ENCODE results near the gene EIF4G2. TPM values are rescaled to one million over a fixed set of nuclear protein-coding genes. Genes with fewer than 3 reads are reported as not detected.
"Not testable (repeated sequence)": the region's sequence is repeated elsewhere in the genome, so short reads cannot be mapped to it uniquely, and the experiment has no call there.

EIF4G2 gene
- total RNA-seq, 1 donor from 2014 or later, result 1,052 TPM

DNA sequence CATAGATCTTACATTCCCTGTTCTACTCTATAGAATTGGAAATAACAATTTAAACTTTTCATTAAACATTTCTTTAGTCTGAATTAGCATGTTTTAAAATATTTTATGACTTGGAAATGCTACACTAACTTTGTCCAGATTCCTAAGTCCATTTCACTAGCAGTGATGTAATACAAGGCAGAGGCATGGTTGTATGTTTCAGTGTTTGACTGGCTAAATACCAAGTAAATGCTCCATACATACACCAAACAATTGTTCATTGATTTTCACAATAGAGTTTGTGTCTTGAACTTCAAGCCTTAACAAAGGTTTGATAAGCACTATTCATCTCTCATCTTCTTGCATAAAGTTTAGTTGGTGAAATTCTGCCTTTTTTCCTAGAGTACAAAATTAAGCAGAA, 35.6 kb upstream of the EIF4G2 start:
- Histone ChIP-seq H3F3A (ENCODE audit: low read depth) (peaks cover under 1% of the 10 kb centered on the region), H4K20me1 (ENCODE audit: low read depth) (no peaks in the 10 kb centered on the region), H3K27me3 (no peaks in the 10 kb centered on the region), H3K27ac (no peak overlapping the region), H3K4me3 (no peak overlapping the region), H3K9ac (no peak overlapping the region), H3K79me2 (ENCODE audit: low read depth) (no peaks in the 10 kb centered on the region), H3K4me1 (no peaks in the 10 kb centered on the region), H3K36me3 (no peaks in the 10 kb centered on the region), H3K9me3 (ENCODE audit: low read depth) (no peaks in the 10 kb centered on the region), H3K4me2 (no peak overlapping the region), H2AFZ (replicated peaks) (no peak overlapping the region)
- Mint-ChIP-seq H3K27ac (no peak overlapping the region), H3K9me3 (no peaks in the 10 kb centered on the region), H3K27me3 (ENCODE audit: insufficient read depth, low read depth) (no peaks in the 10 kb centered on the region), H3K4me3 (no peak overlapping the region), H3K36me3 (peaks cover 3% of the 10 kb centered on the region), H3K4me1 (no peaks in the 10 kb centered on the region)
- DNase-seq (ENCODE audit: low spot score), result no peak
- no peak for TF ChIP-seq EZH2 (IDR thresholded peaks at IDR 0.05)
- TF ChIP-seq CTCF (IDR thresholded peaks at IDR 0.05), result no peak
- TF ChIP-seq EZH2phosphoT487 (IDR thresholded peaks at IDR 0.05), result no peak

DNA sequence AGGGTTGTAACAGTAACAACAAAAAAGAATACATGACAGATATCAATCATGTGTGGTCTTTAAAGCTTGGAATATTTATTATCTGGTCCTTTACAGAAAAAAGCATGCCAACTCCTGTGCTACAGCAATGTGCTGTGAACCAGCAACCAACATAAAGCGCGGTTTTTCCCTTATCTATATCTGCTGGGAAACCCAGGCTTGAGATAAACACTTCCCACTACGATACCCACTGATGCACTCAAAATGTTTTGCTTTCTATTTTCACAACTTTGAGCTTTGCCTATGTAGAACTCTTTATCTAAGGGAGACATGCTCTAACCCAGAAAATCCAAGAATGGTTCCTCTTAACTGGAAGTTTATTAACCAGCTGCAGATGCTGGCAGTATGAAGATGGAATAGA, 30.2 kb upstream of the EIF4G2 start:
- H3K27ac Mint-ChIP-seq, result no peak overlapping the region
- TF ChIP-seq CTCF (IDR thresholded peaks at IDR 0.05) (no peak), EZH2phosphoT487 (IDR thresholded peaks at IDR 0.05) (no peak), EZH2 (IDR thresholded peaks at IDR 0.05) (no peak)
- H3K27me3 ChIP-seq, result no peaks in the 10 kb centered on the region
- H3K9me3 Mint-ChIP-seq, result peaks cover 3% of the 10 kb centered on the region
- H3K4me3 ChIP-seq, result no peak overlapping the region
- H3K4me3 Mint-ChIP-seq, result no peak overlapping the region
- H3K36me3 Mint-ChIP-seq, result peaks cover 1% of the 10 kb centered on the region
- no peaks in the 10 kb centered on the region for H3K36me3 ChIP-seq
- no peaks in the 10 kb centered on the region for H3K4me1 Mint-ChIP-seq
- no peak overlapping the region for H3K9ac ChIP-seq
- no peaks in the 10 kb centered on the region for H3K27me3 Mint-ChIP-seq (ENCODE audit: insufficient read depth, low read depth)
- no peaks in the 10 kb centered on the region for H3F3A ChIP-seq (ENCODE audit: low read depth)
- no peaks in the 10 kb centered on the region for H3K79me2 ChIP-seq (ENCODE audit: low read depth)
- DNase-seq (ENCODE audit: low spot score), result no peak
- H4K20me1 ChIP-seq (ENCODE audit: low read depth), result no peaks in the 10 kb centered on the region
- no peak overlapping the region for H3K4me2 ChIP-seq
- no peak overlapping the region for H2AFZ ChIP-seq (replicated peaks)
- no peak overlapping the region for H3K27ac ChIP-seq
- no peaks in the 10 kb centered on the region for H3K4me1 ChIP-seq
- no peaks in the 10 kb centered on the region for H3K9me3 ChIP-seq (ENCODE audit: low read depth)

- Histone ChIP-seq H3K4me2 (no peak overlapping the region), H3K27me3 (no peaks in the 10 kb centered on the region), H4K20me1 (ENCODE audit: low read depth) (no peaks in the 10 kb centered on the region), H3K9me3 (ENCODE audit: low read depth) (no peaks in the 10 kb centered on the region), H2AFZ (replicated peaks) (no peak overlapping the region), H3K4me3 (no peak overlapping the region), H3K36me3 (no peaks in the 10 kb centered on the region), H3K79me2 (ENCODE audit: low read depth) (no peaks in the 10 kb centered on the region), H3K9ac (no peak overlapping the region), H3K27ac (no peak overlapping the region), H3F3A (ENCODE audit: low read depth) (no peaks in the 10 kb centered on the region), H3K4me1 (no peaks in the 10 kb centered on the region)
- Mint-ChIP-seq H3K4me3 (no peak overlapping the region), H3K4me1 (no peaks in the 10 kb centered on the region), H3K36me3 (peaks cover 1% of the 10 kb centered on the region), H3K9me3 (peaks cover 3% of the 10 kb centered on the region), H3K27me3 (ENCODE audit: insufficient read depth, low read depth) (no peaks in the 10 kb centered on the region), H3K27ac (no peak overlapping the region)
- no peak for DNase-seq (ENCODE audit: low spot score)
- no peak for TF ChIP-seq CTCF (IDR thresholded peaks at IDR 0.05)
- no peak for TF ChIP-seq EZH2 (IDR thresholded peaks at IDR 0.05)
- TF ChIP-seq EZH2phosphoT487 (IDR thresholded peaks at IDR 0.05), result no peak
These were observed 29.4 kb upstream of the EIF4G2 start for GRCh38 chr11:10838083-10838482.

GRCh38 chr11:10836884-10837283, 28.2 kb upstream of the EIF4G2 start:
- not testable (repeated sequence) for H3K27me3 ChIP-seq; H3K79me2 ChIP-seq (ENCODE audit: low read depth); H3K27me3 Mint-ChIP-seq (ENCODE audit: insufficient read depth, low read depth); H3K27ac Mint-ChIP-seq; H3K4me1 ChIP-seq; H3F3A ChIP-seq (ENCODE audit: low read depth); DNase-seq (ENCODE audit: low spot score); H3K27ac ChIP-seq; H3K4me3 ChIP-seq; H3K36me3 Mint-ChIP-seq; H3K4me1 Mint-ChIP-seq; H2AFZ ChIP-seq (replicated peaks); H3K36me3 ChIP-seq; H4K20me1 ChIP-seq (ENCODE audit: low read depth); H3K9me3 Mint-ChIP-seq; H3K9me3 ChIP-seq (ENCODE audit: low read depth); H3K9ac ChIP-seq; H3K4me2 ChIP-seq; H3K4me3 Mint-ChIP-seq

Data from neural progenitor cell (in vitro differentiated cells).